ENCODE results near the gene RGS11.

Gene RGS11

GRCh38 chr16:280552-280951 lies 4.8 kb upstream of the RGS11 start, which contains the start of gene ARHGDIG:
Gene ARHGDIG, plus strand, starts transcription at chr16:280591. Its CDS starts 90 bp downstream, at chr16:280681.
- DNase-seq, result no peak
- Histone ChIP-seq H3K79me1 (ENCODE audit: low read length) (no peaks in the 10 kb centered on the region), H3K4me2 (ENCODE audit: low read length) (peak within 1 kb of the TSS; percentile 71), H3K23ac (ENCODE audit: low read length) (no peak within 1 kb of the TSS), H4K91ac (ENCODE audit: low read depth, low read length) (no peak within 1 kb of the TSS), H2BK5ac (ENCODE audit: low read depth, low read length, poor library complexity) (no peak within 1 kb of the TSS), H3K27ac (ENCODE audit: low read depth, low read length) (no peak within 1 kb of the TSS), H2BK12ac (ENCODE audit: low read length) (no peak within 1 kb of the TSS), H3K18ac (ENCODE audit: low read length) (no peak within 1 kb of the TSS), H3K27me3 (ENCODE audit: insufficient read depth, low read length) (peaks cover 33% of the 10 kb centered on the region), H3K4me1 (ENCODE audit: control insufficient read depth in 1 of 2, insufficient read depth in 2 of 2, low read length in 2 of 2) (no peaks in the 10 kb centered on the region), H3K9ac (ENCODE audit: low read length) (no peak within 1 kb of the TSS), H3K36me3 (ENCODE audit: control insufficient read depth in 1 of 2, insufficient read depth in 2 of 2, low read length in 2 of 2) (peaks cover 0 to 2% of the 10 kb centered on the region in 2 experiments), H3K9me3 (ENCODE audit: insufficient read depth, low read depth, low read length) (peaks cover 8% of the 10 kb centered on the region), H3K14ac (ENCODE audit: low read length) (no peak within 1 kb of the TSS), H2BK120ac (ENCODE audit: insufficient read depth, low read length, poor library complexity) (no peak within 1 kb of the TSS), H2AFZ (ENCODE audit: insufficient read depth, low read length, poor library complexity) (peak within 1 kb of the TSS; percentile 46), H2AK5ac (ENCODE audit: low read length) (no peak within 1 kb of the TSS), H4K12ac (ENCODE audit: low read depth, low read length) (no peak within 1 kb of the TSS), H3K79me2 (ENCODE audit: control insufficient read depth, insufficient read depth, low read length, poor library complexity) (no peaks in the 10 kb centered on the region), H4K8ac (ENCODE audit: low read depth, low read length) (no peak within 1 kb of the TSS), H3K4ac (ENCODE audit: low read depth, low read length) (no peak within 1 kb of the TSS), H3K4me3 (ENCODE audit: low read depth, low read length) (peak within 1 kb of the TSS; percentile 15)
- WGBS (ENCODE audit: extremely low coverage, insufficient coverage, insufficient read length), result no CpG with 5 or more reads among the region's 54 CpGs

GRCh38 chr16:280005-280460 lies 4.3 kb upstream of the RGS11 start:
- no peak for DNase-seq
- H3K4me1 ChIP-seq (ENCODE audit: control insufficient read depth in 1 of 2, insufficient read depth in 2 of 2, low read length in 2 of 2), result peaks cover 0 to 3% of the 10 kb centered on the region in 2 experiments

GRCh38 chr16:279531-279930 lies 3.8 kb upstream of the RGS11 start:
- H3K4me2 ChIP-seq (ENCODE audit: low read length), result no peak overlapping the region
- no peak overlapping the region for H2BK5ac ChIP-seq (ENCODE audit: low read depth, low read length, poor library complexity)
- no peaks in the 10 kb centered on the region for H3K79me1 ChIP-seq (ENCODE audit: low read length)
- no peak overlapping the region for H3K9ac ChIP-seq (ENCODE audit: low read length)
- H3K9me3 ChIP-seq (ENCODE audit: insufficient read depth, low read depth, low read length), result peaks cover 8% of the 10 kb centered on the region
- no peak overlapping the region for H3K18ac ChIP-seq (ENCODE audit: low read length)
- no peak overlapping the region for H3K4ac ChIP-seq (ENCODE audit: low read depth, low read length)
- H3K4me1 ChIP-seq (ENCODE audit: control insufficient read depth in 1 of 2, insufficient read depth in 2 of 2, low read length in 2 of 2), result peaks cover 0 to 6% of the 10 kb centered on the region in 2 experiments
- H4K91ac ChIP-seq (ENCODE audit: low read depth, low read length), result no peak overlapping the region
- no peak overlapping the region for H2BK120ac ChIP-seq (ENCODE audit: insufficient read depth, low read length, poor library complexity)
- H3K36me3 ChIP-seq (ENCODE audit: control insufficient read depth in 1 of 2, insufficient read depth in 2 of 2, low read length in 2 of 2), result no peaks in the 10 kb centered on the region
- no CpG with 5 or more reads among the region's 7 CpGs for WGBS (ENCODE audit: extremely low coverage, insufficient coverage, insufficient read length)
- no peak overlapping the region for H4K12ac ChIP-seq (ENCODE audit: low read depth, low read length)
- H3K23ac ChIP-seq (ENCODE audit: low read length), result no peak overlapping the region
- H3K14ac ChIP-seq (ENCODE audit: low read length), result no peak overlapping the region
- no peak for DNase-seq
- H3K4me3 ChIP-seq (ENCODE audit: low read depth, low read length), result no peak overlapping the region
- no peaks in the 10 kb centered on the region for H3K79me2 ChIP-seq (ENCODE audit: control insufficient read depth, insufficient read depth, low read length, poor library complexity)
- H2AK5ac ChIP-seq (ENCODE audit: low read length), result no peak overlapping the region
- no peak overlapping the region for H2AFZ ChIP-seq (ENCODE audit: insufficient read depth, low read length, poor library complexity)
- no peak overlapping the region for H3K27ac ChIP-seq (ENCODE audit: low read depth, low read length)
- H4K8ac ChIP-seq (ENCODE audit: low read depth, low read length), result no peak overlapping the region
- no peak overlapping the region for H2BK12ac ChIP-seq (ENCODE audit: low read length)
- H3K27me3 ChIP-seq (ENCODE audit: insufficient read depth, low read length), result peaks cover 40% of the 10 kb centered on the region

More at GRCh38 chr16:280005-280460, 4.3 kb upstream of the RGS11 start:
- Histone ChIP-seq H2BK5ac (ENCODE audit: low read depth, low read length, poor library complexity) (no peak overlapping the region), H4K91ac (ENCODE audit: low read depth, low read length) (no peak overlapping the region), H3K9me3 (ENCODE audit: insufficient read depth, low read depth, low read length) (peaks cover 10% of the 10 kb centered on the region), H3K79me1 (ENCODE audit: low read length) (no peaks in the 10 kb centered on the region), H2BK12ac (ENCODE audit: low read length) (no peak overlapping the region), H3K27ac (ENCODE audit: low read depth, low read length) (no peak overlapping the region), H3K23ac (ENCODE audit: low read length) (no peak overlapping the region), H4K8ac (ENCODE audit: low read depth, low read length) (no peak overlapping the region), H2BK120ac (ENCODE audit: insufficient read depth, low read length, poor library complexity) (no peak overlapping the region), H3K14ac (ENCODE audit: low read length) (no peak overlapping the region), H3K79me2 (ENCODE audit: control insufficient read depth, insufficient read depth, low read length, poor library complexity) (no peaks in the 10 kb centered on the region), H4K12ac (ENCODE audit: low read depth, low read length) (no peak overlapping the region), H3K4me2 (ENCODE audit: low read length) (peak overlapping the region; percentile 71), H3K4ac (ENCODE audit: low read depth, low read length) (no peak overlapping the region), H3K9ac (ENCODE audit: low read length) (no peak overlapping the region), H2AFZ (ENCODE audit: insufficient read depth, low read length, poor library complexity) (no peak overlapping the region), H2AK5ac (ENCODE audit: low read length) (no peak overlapping the region), H3K27me3 (ENCODE audit: insufficient read depth, low read length) (peaks cover 37% of the 10 kb centered on the region), H3K18ac (ENCODE audit: low read length) (no peak overlapping the region), H3K4me3 (ENCODE audit: low read depth, low read length) (no peak overlapping the region), H3K36me3 (ENCODE audit: control insufficient read depth in 1 of 2, insufficient read depth in 2 of 2, low read length in 2 of 2) (peaks cover 0 to 2% of the 10 kb centered on the region in 2 experiments)
- no CpG with 5 or more reads among the region's 47 CpGs for WGBS (ENCODE audit: extremely low coverage, insufficient coverage, insufficient read length)

- DNase-seq, result no peak
- H3K79me1 ChIP-seq (ENCODE audit: low read length), result no peaks in the 10 kb centered on the region
- H3K4me2 ChIP-seq (ENCODE audit: low read length), result no peak overlapping the region
- WGBS (ENCODE audit: extremely low coverage, insufficient coverage, insufficient read length), result no CpG with 5 or more reads among the region's 6 CpGs
- no peak overlapping the region for H3K18ac ChIP-seq (ENCODE audit: low read length)
- no peak overlapping the region for H2AFZ ChIP-seq (ENCODE audit: insufficient read depth, low read length, poor library complexity)
- no peak overlapping the region for H2BK5ac ChIP-seq (ENCODE audit: low read depth, low read length, poor library complexity)
- H3K4me3 ChIP-seq (ENCODE audit: low read depth, low read length), result no peak overlapping the region
- no peak overlapping the region for H2BK120ac ChIP-seq (ENCODE audit: insufficient read depth, low read length, poor library complexity)
- no peak overlapping the region for H2AK5ac ChIP-seq (ENCODE audit: low read length)
- H3K4ac ChIP-seq (ENCODE audit: low read depth, low read length), result no peak overlapping the region
- H3K36me3 ChIP-seq (ENCODE audit: control insufficient read depth in 1 of 2, insufficient read depth in 2 of 2, low read length in 2 of 2), result no peaks in the 10 kb centered on the region
- H3K14ac ChIP-seq (ENCODE audit: low read length), result no peak overlapping the region
- H3K27me3 ChIP-seq (ENCODE audit: insufficient read depth, low read length), result peaks cover 40% of the 10 kb centered on the region
- peaks cover 0 to 6% of the 10 kb centered on the region in 2 experiments for H3K4me1 ChIP-seq (ENCODE audit: control insufficient read depth in 1 of 2, insufficient read depth in 2 of 2, low read length in 2 of 2)
- no peaks in the 10 kb centered on the region for H3K79me2 ChIP-seq (ENCODE audit: control insufficient read depth, insufficient read depth, low read length, poor library complexity)
- H4K12ac ChIP-seq (ENCODE audit: low read depth, low read length), result no peak overlapping the region
- peaks cover 4% of the 10 kb centered on the region for H3K9me3 ChIP-seq (ENCODE audit: insufficient read depth, low read depth, low read length)
- no peak overlapping the region for H3K27ac ChIP-seq (ENCODE audit: low read depth, low read length)
- H3K9ac ChIP-seq (ENCODE audit: low read length), result no peak overlapping the region
- H2BK12ac ChIP-seq (ENCODE audit: low read length), result no peak overlapping the region
- no peak overlapping the region for H4K8ac ChIP-seq (ENCODE audit: low read depth, low read length)
- no peak overlapping the region for H3K23ac ChIP-seq (ENCODE audit: low read length)
- no peak overlapping the region for H4K91ac ChIP-seq (ENCODE audit: low read depth, low read length)
These were observed 3.2 kb upstream of the RGS11 start for GRCh38 chr16:278863-279366.
